Activated CD8-positive, alpha-beta memory T cell treated with anti-CD3 and anti-CD28 coated beads for 1 hour (primary cell): Measurements from ENCODE around the gene EIF1B.
"Not testable (repeated sequence)": the region's sequence is repeated elsewhere in the genome, so short reads cannot be mapped to it uniquely, and the experiment has no call there.

Experiments
- DNase-seq, 2 donors: peaks; one replicate each; pipeline ENCODE4 v3.0.0-alpha.2; 2020; ENCODE audit warnings: low read depth in 1 of 2; ENCODE audit errors: extremely low read depth in 1 of 2

The EIF1B gene

DNA sequence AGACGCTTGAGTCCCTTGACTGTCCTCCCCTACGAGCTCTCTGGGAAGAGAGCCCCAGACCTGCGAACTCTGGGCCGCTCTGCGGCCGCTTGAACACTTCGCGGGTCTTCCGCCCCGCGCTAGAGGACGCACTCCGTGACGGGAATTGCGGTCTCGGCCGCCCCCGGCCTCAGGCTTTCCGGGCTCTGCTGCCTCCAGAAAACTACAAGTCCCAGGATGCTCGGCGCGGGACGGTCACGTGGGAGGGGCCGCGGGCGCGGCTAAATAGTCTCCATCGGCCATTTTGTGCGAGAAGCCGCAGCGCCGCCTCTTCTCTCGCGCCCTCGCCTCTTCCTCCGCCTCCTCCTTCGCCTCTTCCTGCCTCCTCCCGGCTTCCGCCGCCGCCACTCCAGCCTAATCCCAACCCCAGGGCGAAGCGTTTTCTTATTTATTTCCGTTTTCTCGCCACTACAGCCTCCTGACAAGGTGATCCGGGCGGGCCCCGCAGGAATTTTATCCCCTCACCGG, at the start of gene EIF1B:
Gene EIF1B, plus strand, starts transcription at position 290 of the 507 bp plus-strand sequence. CDS start 235 bp downstream, outside the sequence.
- peak; percentile 92 to 97 for DNase-seq

DNA sequence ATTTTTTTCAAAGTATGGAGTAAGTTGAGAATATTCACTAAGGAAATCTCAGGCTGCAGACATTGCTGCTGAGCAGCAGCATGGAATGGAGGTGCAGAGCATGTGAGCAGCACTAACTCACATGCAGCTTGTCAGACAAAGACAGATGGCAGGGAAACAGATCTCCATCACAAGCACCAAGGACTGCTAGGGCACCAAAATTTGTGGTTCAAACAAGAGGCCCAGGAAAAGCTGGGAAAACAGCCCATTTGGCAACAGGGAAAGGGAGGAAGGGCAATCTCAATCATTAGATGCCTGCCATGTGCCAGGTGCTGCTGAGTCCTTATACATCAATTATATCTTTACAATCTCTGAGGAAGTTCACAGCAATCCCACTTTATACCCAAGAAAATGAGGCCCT, 47.2 kb upstream of the EIF1B start:
- DNase-seq, result no peak

DNA sequence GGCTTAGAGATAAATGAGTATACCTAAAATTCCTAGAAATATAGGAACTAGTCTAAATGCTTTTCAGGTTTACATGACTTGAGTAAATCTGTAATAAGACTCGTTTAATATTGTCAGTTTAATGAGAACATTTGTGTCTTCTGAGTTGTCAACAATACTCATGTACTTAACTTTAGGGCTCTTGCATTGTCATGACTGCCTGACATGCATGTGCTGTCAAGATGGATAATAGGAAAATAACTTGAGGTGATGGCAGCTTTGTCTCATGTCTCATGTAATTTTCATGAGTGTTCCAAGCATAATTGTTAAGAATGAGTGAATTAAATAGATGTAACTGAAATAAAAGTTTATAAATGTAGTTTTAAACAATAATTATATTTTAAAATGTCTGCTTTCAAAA, 45.1 kb upstream of the EIF1B start:
- no peak for DNase-seq

DNA sequence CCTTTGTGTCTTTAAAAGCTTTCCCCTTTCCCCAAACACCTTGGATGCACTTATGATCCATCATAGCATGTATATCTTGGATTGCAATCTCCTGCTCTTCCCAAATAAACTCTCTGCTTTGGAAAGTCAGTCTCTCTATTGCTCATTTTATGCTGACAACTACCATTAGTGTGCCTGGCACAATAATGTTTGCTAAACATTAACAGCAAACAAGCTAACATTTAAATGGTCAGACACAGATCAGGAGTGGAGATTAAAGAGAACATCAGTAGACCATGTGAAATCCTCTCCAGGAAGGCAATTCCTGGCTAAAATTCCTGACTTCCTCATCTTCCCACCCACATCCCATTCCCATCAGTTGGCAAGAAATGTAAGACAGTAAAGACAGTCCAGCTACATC, 44.3 kb upstream of the EIF1B start:
- DNase-seq, result no peak

DNA sequence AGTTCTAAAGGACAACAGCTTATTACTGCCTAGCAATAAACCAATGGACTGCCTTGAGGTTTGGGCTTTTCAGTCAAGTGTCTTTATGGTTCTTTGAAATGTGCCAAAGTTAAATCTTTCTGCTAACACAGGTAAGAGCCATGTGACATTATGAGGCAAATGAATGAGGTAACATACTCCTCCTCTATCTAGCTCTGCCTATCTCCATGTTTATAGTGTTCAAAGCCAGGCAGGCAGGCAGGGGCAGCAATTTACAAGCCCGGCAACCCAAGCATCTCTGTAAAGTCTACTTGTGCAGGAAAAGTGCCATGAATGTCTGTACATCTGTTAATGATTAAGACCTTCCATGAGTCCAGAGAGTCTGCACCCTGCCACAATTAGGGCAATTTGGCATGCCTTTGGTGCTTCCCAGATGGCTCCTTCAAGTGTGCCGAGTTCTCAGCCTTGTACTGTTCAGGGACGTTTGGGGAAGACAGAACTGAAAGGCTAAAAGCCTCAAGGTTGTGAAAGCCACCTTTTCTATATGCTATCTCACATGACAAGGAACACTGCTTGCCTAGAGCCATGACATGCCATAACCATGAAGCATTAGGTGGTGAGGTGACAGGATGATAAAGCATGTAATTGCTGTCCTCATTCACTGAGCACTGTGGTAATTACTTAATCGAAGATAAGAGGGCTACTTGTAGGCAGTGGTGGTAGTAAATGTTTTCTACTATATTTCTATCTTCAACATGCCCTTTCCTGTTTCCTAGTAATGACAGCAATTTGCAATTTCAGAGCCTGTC, 41.4 kb upstream of the EIF1B start:
- DNase-seq, result no peak

DNA sequence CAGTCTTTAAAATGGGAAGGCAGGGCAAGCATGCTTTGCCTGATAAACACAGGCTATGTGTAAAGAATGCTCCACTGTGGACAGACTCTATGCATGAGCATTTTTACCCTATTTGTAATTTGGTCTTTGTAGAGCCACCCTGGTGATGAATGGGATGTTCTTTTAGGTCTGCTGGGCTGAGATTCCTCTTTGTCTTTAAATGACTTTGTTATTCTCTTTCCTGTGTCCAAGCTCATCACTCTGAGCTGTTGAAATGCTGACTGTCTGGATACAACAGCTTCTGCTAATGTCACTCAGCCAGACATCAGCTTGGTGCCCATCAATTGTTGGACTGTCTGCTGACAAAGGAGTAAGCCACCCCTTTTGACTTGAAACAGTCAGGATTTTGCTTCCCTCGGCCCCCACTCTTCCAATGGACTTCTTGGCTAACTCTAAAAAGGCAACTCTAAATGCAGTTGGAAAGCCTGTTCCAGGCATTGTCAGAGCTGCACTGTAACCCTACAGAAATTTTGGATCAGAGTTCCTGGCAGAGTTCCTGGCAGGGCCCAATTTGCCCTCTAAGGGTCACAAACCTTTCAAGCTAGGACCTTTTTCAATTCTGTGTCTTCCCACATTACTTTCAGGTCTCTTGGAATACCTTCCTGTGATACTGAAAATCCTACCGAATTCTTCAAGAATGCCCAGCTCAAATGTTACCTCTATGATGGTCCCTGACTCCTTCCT, 40.5 kb upstream of the EIF1B start:
- DNase-seq, result no peak

DNA sequence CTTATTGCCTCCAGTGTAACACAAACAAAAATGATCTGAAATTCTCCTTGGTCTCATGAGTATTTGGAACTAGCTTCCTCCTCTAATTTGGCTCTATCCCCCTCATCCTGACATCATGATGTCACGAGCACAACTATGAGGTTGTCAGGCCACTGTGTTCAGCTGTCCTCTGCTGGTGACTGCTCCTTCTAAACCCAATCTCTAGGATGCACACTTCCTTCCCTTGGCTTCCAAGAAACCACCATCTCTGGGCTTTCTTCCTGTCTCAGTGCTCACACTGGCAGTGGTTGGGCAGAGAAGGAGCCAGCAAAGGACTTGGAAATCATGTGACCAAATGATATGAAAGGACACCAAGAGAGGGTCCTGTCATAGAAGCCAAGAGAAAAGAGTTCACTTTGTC, 30.7 kb upstream of the EIF1B start:
- no peak for DNase-seq

DNA sequence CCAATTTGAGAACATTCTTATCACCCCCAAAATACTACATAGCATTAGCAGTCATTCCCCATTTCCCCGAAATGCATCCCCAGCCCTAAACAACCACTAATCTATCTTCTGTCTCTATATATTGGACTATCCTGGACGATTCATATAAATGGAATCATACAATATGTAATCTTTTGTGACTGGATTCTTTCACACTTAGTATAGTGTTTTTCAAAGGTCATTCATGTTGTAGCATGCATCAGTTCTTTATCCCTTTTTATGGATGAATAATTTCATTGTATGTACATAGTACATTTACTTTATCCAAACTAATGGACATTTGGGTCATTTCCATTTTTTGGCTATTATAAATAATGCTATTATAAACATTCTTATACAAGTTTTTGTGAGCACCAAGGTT, 27.5 kb upstream of the EIF1B start:
- no peak for DNase-seq

DNA sequence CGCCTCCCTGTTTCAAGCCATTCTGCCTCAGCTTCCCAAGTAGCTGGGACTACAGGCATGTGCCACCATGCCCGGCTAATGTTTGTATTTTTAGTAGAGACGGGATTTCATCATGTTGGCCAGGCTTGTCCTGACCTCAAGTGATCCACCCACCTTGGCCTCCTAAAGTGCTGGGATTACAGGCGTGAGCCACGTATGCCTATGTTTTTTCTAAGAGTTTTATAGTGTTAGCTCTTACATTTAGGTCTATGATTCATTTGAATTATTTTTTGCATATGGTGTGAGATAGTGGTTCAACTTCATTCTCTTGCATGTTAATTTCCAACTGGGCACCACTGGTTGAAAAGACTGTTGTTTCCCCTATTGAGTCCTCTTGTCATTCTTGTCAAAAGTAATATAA, 26.4 kb upstream of the EIF1B start:
- DNase-seq, result not testable (repeated sequence)

DNA sequence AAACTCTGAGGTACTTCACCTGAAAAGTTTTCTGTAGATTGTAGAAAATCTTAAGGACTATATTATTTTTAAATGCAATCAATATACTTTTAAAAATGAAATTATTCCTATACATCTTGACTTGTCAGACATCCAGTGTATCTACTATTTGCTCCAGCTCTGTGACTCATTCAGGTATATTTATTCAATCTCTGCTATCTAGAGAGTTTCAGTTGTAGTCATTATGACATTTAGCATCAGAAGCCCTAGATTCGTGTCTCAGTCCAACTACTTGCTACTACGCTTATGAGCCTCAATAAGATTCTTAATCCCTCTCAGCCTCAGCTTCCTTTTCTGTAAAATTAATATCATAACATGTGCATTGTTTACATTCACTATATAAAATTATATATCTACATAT, 22.3 kb upstream of the EIF1B start:
- DNase-seq, result no peak

DNA sequence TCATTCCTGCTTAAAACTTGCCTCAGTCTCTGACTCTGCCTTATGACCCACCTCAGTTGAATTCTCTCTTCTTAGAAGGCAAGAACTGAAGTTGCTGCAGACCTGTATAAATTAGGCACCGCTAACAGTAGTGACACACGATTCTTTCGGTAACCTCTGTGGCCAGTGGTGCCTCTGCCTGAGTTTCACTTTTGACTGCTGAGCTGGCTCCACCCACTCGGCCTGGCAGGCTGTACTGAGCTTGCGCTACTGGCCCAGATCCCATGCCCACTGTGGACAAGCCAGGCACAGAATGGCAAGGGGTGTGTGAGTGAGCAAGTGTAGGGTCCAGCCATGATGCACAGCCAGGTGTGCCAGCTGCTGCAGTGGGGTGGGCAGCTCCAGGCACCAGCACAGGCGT, 19.1 kb upstream of the EIF1B start:
- no peak for DNase-seq

DNA sequence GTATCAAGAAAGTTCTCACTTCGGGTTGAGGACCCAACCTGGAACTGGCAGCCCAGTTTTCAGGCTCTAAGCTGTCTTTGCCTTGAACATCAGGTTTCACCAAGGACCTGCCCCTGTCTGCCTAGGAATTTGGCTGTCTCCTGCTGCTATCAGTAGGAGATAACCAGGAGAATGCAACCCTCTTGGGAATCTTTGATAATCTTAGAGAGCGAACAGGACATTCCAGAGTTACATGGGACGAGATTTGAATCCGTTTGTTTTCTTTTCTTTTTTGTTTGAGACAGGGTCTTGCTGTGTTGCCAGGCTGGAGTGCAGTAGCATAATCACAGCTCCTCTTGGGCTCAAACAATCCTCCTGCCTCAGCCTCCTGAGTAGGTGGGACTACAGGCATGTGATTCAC, 18.0 kb upstream of the EIF1B start:
- no peak for DNase-seq

DNA sequence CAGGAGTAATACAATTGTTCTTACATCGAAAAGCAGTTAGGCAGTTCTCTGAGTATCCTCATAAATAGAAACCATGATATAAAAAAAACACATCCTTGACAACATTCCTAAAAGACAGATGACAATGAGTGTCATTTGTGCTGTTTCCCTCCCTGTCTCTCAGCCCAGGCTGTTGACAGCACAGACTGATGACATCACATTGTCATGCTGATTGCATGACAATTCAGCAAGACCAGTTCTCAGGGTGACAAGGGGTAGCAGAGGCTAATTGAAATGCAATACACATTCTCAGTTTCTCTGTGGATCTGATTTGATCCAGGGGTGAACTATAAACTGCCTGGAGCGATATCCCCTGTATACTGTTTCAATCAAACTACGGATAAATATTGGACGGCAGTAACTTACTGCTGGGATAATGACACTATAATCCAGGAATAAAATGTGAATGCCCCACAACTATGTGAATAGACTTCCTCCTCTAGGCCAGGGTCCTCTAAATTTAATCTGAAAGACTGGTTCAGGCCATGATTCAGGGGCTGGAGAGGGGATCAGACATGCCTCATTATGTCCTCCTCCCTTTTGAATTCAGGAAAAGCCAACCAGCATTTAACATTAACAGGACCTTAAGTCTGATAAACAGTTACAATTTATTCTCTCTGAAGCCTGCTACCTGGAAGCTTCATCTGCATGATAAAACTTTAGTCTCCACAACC, 16.7 kb upstream of the EIF1B start:
- no peak for DNase-seq

DNA sequence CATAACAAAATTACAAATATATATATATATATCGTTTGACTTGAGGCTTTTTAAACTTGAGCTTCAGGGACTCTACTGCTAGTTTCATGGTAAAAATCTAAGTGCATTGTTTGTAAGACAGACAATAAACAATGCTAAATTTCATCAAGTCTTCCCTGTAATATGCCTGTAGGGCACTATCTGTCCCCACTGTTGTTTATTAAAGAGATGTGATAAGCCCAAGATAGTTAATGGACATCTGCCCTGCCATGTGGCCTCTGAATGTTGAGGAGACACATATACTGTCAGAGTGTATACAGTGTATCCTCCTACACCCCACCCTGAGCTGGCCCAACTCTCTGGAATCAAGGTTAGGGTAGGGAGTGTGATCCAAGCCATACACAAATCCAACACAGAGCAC, 15.1 kb upstream of the EIF1B start:
- DNase-seq, result no peak

DNA sequence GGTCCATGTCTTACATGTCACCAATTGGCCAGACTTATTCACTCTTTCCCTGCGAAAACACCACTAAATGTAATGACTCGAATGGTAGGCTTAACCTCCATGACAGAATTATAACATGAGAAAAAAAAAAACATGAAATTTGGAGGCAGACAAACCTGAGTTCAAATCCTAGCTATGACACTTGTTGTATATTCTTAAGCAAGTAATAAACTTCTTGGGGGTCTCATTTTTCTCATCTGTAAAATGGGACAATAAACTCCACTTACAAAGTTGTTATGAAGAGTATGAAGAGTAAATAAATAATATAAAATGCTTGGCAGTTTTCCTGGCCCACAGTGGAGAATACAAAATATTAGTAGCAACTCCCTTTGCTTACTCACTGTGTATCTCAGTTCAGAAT, 11.4 kb upstream of the EIF1B start:
- no peak for DNase-seq

DNA sequence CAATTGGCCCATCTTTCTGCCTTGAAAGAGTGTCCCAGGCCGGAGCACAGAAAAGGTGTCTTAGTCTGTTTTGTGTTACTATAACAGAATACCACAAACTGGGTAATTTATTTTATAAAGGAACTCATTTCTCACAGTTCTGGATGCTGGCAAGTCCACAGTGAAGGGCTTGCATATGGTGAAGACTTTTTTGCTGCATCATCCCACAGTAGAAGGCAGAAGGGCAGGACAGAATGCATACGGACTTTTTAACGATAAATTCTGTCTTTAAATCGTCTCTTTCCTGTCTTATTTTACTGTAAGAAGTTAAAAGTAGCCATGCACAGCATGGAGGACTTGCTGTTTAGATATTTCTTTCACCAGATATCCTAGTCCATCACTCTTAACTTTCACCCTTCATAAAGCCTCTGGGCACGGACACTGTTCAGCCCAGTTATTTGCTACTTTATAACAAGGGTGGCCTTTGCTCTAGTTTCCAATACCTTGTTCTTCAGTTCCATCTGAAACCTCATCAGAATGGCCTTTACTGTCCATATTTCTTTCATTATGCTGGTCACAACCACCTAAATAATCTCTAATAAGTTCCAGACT, 10.3 kb upstream of the EIF1B start:
- no peak for DNase-seq

DNA sequence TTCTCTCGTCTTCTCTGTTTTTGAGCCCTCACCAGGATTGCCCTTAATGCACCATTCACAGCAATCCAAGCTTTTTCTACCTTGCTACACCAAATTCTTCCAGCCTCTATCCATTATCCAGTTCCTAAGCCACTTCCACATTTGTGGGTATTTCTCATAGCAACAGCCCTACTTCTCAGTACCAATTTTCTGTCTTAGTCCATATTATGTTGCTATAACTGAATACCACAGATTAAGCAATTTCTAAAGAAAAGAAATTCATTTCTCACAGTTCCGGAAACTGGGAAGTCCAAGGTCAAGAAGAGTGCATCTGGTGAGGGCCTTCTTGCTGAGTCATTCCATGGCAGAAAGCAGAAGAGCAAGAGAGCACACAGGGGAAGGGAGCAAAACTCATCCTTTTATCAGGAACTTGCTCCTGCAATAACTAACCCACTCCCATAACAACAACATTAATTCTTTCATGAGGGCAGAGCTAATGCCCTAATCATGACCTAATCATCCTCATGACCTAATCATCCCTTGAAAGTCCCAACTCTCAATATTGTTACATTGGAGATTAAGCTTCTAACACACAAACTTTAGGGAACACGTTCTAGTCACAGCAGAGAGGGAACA, 9.7 kb upstream of the EIF1B start:
- DNase-seq, result no peak

DNA sequence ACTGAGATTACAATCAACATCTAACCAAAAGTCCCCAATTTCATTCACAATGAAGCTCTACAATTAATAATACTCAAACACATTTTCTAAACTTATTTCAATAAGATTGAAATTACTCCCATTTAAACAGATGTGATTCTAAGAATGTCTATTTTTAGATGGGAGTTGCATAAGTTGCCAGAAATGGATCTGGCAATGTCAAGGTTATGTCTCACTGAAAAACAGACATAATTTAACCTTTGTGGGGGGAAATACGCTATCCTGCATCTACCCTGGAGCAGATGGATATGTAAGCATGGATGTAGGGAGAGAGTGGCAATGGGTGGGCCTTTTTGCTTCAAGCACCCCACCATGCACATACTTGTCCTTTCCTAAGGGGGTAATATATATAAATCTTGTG, 6.7 kb upstream of the EIF1B start:
- no peak for DNase-seq

DNA sequence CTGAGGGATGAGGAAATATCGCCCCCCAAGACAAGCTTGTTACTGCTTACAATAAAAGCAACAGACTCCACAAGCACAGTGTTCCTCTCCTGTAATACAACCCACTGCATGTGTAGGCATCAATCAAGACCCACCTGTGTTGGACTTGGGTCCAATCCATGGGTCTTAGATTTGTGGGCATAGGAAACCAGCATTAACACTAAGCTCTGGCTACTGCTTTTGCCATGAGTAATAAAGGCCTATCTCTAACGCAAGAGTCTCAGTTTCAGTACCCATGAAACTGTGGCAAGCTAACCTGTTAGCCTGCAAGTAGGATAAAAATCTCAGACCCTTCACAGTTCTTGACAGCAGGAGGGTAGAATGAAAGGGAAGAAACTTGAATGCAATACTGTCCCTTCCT, 5.2 kb upstream of the EIF1B start:
- DNase-seq, result no peak

DNA sequence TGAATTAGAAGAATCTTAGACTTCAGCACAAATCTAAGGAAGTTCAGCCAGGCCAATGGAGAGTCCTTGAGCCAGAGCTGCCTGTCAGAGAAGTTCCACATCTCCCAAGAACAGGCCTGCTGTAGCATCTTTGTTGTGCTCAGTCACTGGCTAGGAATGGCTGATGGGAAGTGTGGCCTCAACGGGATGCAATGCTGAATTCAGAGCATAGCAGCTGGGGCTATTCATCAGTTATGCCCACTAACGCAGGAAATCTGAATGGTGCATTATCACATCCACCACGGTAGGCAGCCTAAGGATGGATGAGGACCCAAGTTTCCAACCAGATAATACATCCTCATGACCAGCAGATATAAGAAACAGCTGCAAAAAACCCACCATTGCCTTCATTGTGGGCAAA, 3.2 kb upstream of the EIF1B start:
- DNase-seq, result no peak

DNA sequence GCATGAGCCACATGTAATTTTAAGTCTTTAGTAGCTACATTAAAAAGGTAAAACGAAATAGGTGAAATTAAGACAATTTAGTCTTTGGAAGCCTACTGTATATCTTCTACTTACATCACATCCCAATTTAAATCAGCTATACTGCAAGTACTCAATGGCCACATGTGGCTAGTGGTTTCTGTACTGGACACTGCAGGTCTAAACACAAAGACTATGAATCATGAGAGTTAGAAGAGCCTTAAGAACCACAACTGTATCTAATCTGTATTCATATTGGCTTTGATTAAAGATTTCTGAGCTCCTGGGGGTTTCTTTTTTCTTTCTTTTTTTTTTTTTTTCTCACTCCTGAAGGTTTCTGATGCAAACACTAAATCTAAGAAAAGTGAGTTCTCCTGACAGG, 2.3 kb upstream of the EIF1B start:
- no peak for DNase-seq
